ENCODE measurements around the gene HSPA9.

- TF ChIP-seq EZH2 (IDR thresholded peaks at IDR 0.05; ENCODE audit: borderline replicate concordance, low read depth, low read length, poor library complexity, severe bottlenecking) (no peak), CTCF (conservative IDR thresholded peaks at IDR 0.05; ENCODE audit: low read depth, low read length) (no peak)
Observed at GRCh38 chr5:138533973-138534941, 40.9 kb downstream of the HSPA9 start.
